ENCODE data around the gene RTP3.

DNA sequence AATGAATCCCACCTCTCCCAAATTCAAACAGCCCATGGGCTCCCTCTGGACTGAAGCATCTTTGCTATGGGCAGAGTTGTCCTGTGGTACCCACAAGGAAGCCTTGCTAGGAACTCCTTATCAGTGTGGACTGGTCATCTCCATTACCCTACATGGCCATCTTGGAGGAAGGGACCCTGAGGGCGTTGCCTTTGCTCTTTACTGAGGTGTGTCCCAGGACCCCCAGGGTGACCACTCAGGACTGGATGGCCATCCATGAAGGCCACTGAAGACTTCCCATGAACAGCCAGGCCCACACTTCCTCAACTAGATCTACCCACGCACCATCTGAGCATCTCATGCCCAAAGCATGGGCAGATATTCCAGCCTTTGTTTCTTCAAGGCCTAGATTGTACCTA, 20.0 kb downstream of the RTP3 start:
- TF ChIP-seq CTCF (conservative IDR thresholded peaks at IDR 0.05; ENCODE audit: low read depth in 2 of 2) (no peak), EZH2 (IDR thresholded peaks at IDR 0.05; ENCODE audit: low read depth, unreplicated experiment) (no peak), POLR2AphosphoS5 (IDR thresholded peaks at IDR 0.05; ENCODE audit: low read depth) (no peak), ETS1 (IDR thresholded peaks at IDR 0.05) (no peak), EZH2phosphoT487 (IDR thresholded peaks at IDR 0.05; ENCODE audit: unreplicated experiment) (no peak), JUNB (IDR thresholded peaks at IDR 0.05; ENCODE audit: unreplicated experiment) (no peak), ZNF331 (CRISPR knock-in tag; IDR thresholded peaks at IDR 0.05; ENCODE audit: low read depth) (no peak)

Data from GM23338 (cell line).